Cardiac septum (tissue), 1 donor: Measurements from ENCODE around the gene ITGB8. TPM values are rescaled to one million over a fixed set of nuclear protein-coding genes. Genes with fewer than 3 reads are reported as not detected.
"Not testable (repeated sequence)": the region's sequence is repeated elsewhere in the genome, so short reads cannot be mapped to it uniquely, and the experiment has no call there.

Experiments used
- DNase-seq: peaks from one replicate; pipeline ENCODE4 v3.0.0-alpha.2; 2020; ENCODE audit warnings: low spot score
- intact Hi-C: fragments of 100-400 bp; cut with DNase I; formaldehyde crosslinking; loops from one replicate; pipeline ENCODE4 v1.14.0; 2022
- total RNA-seq: library from RNA; stranded (reverse); fragmentation: NEBNext Ultra II Directional; extraction: Animal tissue kit (Norgen Biotek cat#: 25700); gene quantifications from one replicate; pipeline ENCODE4 v1.2.1, GENCODE V29; 2021
- donor health status: DM: no; HTN: no; CAD: no.

The ITGB8 gene
- total RNA-seq, 1 donor from 2014 or later, result 1.5 TPM

DNA sequence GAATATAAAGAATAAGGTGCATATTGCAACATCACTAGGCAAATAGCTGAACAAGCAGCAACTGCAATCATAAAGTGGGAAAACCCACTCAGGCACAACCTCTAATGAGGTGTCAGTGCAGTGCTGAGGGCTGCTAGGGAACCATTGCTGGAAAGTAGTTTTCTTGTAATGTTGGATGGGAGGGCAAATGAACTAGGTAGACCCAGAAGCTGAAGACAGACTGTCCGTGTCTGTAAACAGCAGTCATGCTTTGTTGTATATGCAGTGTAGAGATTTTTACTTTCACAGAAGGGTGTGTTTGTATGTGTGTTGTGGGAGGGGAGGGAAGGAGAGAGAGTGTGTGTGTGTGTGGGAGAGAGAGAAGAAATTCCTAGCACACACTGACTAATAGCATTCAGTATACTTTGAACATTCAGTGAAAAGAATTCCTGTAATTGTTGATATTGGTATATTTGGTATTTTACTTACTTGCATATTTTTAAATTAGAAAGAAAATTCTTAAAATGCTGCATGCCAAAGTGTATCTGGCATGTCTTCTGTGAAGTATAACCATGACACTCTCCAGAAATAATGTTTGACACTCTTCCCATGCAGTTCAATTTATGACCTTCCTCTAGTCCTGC lies 28.8 kb downstream of the ITGB8 start:
- intact Hi-C loops, result no loop called here
- DNase-seq, result no peak

DNA sequence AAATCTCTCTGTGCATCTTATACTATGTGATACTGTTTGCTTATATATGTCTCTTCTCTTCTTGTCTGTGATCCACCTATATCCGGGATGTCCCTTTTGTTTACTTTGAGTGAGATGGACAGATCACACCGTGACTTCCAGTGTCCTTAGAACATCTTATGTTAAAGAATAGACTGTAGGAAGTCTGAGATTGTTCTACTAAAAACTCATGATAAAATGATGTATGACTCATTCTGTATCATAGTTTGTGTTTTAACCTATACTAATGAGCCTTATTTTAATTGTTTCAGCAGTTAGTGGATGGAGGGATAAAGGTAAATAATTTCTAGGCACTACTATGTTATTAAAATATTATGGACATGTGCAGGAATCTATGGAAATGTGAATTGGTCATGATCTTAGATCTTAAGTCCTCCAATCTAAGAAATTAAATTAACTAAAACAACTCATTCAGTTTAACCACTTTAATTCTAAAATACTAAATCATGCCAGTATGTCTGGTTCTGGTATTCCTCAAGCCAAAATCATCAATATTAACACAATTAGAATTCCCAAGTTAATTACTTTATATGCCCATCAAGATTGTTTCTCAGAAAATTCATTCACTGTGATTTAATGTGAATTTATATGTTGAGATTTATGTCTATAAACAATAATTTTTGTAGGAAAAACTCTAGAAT lies 32.0 kb downstream of the ITGB8 start:
- intact Hi-C loops, result no loop called here

DNA sequence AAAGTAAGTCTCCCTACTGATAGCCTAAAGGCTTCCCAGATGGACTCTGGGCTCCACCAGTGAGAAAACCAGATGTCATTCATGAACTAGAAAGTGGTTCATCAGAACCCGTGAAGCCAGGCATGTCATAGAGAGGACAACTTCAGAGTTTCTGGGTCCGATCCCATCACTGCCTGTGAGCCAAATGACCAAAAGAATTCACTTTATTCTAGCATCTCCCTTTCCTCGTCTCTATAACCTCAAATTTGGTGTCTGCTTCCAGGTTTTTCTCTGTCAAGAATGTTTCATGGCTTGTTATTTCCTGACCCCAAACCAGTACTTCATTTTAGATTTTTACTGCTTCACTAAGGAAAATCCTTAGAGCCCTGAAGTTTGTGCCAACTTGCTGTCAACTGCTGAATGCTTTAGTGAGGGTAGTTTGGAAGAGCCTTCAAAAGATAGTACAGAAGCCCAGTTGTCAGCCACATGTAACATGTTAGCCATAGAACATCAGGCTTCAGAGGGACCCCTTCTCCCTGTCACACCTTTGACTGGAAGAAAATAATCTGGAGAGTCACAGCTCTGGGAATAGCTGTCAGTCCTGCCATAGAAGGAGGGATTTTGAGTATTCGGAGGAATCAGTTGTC lies 34.0 kb downstream of the ITGB8 start:
- no peak for DNase-seq
- intact Hi-C loops, result no loop called here

More for the DNA sequence above, 32.0 kb downstream of the ITGB8 start:
- DNase-seq, result no peak

DNA sequence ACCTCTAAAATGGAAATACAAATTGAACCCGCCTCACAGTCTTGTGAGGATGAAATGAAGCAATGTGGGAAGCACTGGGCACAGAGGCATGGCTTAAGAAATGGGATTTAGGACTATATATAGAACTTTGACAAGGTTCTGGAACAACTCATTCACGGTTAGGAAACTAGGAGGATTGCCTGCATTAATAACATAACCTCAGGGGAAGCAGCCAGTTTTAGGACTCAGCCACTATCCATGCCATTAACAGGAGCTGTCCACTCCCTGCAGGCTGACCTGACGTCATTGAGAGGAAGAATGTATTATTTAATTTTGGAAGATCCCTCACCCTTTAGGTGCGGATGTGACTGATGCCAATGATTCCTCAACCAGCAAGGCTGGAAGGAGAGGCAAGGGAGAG lies 34.8 kb downstream of the ITGB8 start:
- no peak for DNase-seq
- intact Hi-C loops, result no loop called here

DNA sequence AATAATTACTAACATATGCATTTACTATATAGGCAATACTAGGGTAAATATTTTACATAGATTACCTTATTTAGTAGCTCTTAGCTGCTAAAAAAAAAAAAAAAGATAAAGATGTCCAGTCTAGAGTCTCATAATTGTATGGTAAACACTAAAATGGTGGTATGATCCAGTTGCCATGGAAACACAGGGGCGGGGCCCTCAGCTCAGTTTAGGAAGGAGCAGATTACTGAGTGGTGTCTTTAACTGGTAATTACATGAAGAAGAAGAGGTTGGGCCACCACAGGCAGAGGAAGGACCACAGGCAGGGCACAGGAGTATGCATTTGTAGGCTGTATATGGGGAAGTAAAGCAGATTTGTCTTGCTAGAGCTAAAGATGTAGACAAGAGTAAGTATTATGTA lies 43.7 kb downstream of the ITGB8 start:
- DNase-seq, result no peak
- intact Hi-C loops, result no loop called here

DNA sequence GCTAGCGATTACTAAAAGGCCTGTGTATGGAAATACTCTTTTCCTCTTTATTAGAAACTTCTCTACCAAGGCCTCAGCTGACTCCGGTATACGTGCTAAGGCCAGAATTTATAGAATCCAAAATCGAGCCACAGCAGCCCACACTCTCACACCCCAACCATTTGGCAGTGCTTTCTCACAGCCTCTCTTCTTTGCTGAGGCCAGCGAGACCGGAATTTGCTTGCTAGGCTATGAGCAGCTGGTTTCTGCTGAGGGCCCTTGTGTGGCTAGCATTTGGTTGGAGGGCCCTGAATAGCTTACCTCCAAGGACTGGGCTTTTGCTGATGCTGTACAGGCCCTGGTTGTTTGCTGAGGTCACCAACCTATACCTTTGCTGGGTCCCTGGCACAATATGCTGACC lies 46.1 kb downstream of the ITGB8 start:
- no peak for DNase-seq
- intact Hi-C loops, result no loop called here

DNA sequence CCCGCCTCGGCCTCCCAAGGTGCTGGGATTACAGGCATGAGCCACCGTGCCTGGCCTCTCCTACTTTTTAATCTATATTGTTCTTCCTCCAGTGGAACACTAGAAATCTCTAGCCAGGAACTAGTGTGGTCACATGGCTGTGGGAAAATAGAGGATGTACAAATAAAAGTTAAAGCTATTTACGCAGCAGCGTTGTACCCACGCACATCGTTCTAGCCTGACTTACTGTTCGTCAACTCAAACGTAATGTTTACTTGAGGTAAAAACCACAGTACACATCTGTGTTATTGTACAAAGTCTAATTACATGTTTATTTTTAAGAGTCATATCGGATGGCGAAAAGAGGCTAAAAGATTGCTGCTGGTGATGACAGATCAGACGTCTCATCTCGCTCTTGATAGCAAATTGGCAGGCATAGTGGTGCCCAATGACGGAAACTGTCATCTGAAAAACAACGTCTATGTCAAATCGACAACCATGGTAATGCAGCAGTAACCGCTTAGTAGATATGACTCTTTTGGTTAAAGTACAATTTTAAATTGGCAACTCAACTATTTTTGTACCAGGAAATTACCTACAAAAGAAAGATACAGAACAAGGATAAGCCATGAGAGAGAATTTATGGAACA lies 50.8 kb downstream of the ITGB8 start:
- no peak for DNase-seq
- intact Hi-C loops, result no loop called here

DNA sequence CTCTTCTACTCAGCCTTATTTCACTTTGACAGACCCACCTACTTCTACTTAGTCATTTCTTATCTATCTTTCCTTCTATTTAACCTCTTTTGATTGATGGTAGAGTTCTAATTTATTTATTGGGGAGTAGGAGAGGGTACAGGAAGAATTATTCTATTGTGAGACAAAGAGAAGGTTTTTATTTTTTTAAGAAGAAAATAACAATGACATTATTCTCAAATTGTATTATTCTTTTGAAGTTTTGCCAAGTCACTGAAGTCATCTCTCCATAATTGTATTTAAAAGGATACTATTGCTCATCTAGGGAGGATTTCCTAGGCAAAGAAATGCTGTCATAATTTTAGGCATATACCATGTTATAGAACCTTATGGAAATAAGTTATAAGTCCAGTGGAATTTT lies 52.7 kb downstream of the ITGB8 start:
- no peak for DNase-seq
- intact Hi-C loops, result no loop called here

DNA sequence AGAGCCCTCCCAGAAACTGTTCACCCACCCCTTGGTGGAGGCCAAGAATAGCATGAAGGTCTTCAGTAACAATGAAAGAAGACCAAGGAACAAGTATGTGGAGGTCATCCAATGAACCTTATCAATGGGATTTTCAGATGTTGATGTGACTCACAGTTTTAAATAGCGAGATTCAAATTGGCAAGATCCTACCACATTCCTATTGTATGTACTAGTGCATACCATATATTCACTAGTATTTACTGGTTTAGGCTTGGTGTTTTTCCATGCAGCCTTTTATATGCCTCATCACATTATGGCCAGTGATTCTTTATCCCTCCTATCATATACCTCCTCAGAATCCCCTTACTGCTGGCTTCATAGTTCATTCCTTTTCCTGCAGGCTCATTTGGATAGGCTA lies 54.4 kb downstream of the ITGB8 start:
- intact Hi-C loops, result no loop called here
- DNase-seq, result no peak

DNA sequence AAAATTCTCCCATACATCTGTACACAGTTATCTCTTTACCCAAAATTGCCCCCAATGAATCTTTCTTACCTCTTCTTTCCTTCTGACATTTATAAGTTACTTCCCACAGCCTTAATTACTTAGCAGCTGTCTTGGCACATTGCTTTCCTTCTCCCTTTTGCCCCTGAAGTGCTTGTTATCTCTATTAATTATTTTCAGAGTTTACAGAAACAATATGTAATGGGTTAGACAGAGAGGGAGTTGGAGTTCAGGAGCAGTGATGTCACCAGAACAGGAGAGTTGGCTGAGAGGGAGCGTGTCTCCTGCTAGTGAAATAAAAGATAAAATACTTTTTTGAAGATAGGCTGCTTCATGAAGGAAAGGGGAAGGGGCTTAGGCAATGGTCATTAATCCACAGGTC lies 57.4 kb downstream of the ITGB8 start:
- no peak for DNase-seq
- intact Hi-C loops, result no loop called here

DNA sequence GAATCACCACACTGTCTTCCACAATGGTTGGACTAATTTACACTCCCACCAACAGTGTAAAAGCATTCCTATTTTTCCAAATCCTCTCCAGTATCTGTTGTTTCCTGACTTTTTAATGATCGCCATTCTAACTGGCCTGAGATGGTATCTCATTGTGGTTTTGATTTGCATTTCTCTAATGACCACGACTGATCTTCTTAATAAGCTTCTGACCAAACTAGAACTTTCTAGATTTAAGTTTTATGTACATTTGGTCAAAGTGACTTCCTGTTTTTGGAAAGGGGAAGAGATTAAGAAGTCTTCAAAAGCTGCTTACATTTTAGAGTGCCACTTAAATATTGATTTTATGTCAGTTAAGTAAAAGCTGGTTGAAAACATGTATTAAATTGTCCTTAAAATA lies 58.5 kb downstream of the ITGB8 start:
- intact Hi-C loops, DNase-seq: not testable (repeated sequence)

DNA sequence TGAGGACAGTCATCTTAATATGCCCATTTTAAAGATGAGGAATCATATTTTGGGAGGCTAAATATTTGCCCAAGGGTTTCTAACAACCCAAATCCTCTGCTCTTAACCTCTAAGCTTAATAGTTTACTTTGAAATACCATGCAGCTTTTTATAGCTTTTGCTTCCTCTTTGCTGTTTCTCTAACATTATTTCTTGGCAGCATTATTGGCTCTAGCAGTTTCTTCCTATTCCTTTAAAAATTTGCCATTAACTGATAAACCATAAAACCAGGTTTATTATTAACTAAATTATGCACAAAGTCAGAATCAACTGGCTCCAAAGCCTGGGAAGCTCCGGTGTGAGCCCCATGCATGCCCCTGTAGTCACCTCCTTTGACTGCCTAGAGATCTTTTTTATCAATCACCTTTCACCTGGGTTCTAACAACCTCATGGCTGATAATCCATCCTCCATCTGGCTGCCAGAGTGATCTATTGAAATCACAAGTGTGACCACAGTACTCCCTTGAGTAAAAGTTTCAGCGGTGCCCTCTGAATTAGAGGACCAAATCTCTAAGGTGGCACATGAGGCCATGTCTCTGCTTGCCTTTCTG lies 62.4 kb downstream of the ITGB8 start:
- intact Hi-C loops, result no loop called here
- no peak for DNase-seq

DNA sequence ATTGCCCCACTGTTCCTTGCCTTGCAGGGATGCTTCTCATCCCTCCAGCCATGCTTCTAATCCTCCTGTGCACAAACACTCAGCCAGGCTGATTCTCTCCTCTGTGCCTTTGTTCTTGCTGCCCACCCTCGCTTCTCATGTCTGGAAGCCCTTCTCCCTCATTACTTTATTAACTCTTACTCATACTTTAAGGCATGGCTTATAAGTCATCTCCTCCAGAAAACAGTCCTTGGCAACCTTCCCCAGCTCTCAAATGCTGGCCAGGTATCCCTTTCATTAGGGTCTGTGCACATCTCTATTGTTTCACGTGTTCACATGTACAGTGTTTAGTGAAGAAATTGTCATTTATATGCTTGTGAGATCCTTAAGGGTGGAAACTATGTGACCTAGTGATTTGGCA lies 62.9 kb downstream of the ITGB8 start:
- DNase-seq, result no peak
- intact Hi-C loops, result no loop called here

DNA sequence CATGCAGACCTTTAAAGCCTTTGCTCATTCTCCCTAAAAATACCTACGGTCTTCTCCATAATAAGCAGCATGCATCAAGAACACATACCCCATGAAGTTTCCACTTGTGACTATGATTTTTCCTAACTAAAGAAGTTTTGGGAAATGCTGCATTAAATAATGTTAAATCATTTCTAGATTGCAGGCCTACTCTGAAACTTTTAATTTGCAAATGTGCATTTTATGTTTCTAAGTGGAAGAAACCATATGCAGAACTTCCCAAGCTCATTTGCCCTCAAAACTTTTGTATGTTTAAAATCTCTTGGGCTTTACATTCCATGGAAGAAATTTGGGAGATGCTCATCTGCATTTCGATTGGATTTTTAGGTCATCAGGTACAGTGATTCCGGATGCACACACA lies 63.6 kb downstream of the ITGB8 start:
- DNase-seq, result no peak
- intact Hi-C loops, result no loop called here

DNA sequence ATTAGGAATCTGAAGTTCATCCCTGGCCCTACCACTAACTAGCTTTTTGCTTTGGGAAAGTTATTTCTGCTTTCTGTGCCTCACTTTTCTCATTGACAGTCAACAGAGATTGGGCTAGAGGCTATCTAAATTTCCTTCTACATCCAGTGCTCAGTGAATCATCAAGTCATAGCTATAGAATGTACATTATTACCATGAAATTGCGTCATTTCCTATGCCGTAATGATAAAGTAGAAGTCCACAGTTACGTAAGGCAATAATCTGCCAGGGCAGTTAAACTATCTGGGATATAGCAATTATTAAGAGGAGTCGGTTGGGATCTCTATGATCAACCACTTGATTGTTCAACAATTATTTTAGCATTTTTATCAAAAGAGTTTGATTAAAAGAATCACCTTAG lies 64.4 kb downstream of the ITGB8 start:
- no peak for DNase-seq
- intact Hi-C loops, result no loop called here

DNA sequence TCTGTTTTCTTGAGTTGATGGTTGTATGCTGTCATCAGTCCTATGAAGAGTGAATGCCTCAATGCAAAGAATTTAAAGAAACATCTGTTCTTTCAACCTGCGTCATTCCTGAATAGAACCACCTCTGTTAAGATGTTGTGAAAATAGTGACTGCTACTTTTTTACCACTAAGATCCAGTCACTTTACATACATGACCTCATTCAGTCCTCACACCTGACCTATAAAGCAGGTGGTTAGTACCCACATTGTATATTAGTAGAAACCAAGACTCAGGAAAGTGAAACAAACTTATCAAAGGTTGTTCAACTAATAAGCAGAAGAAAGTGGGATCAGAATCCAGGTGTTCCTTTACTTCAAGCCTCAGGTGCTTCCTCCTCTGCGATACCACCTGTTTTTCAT lies 64.8 kb downstream of the ITGB8 start:
- DNase-seq, result no peak

DNA sequence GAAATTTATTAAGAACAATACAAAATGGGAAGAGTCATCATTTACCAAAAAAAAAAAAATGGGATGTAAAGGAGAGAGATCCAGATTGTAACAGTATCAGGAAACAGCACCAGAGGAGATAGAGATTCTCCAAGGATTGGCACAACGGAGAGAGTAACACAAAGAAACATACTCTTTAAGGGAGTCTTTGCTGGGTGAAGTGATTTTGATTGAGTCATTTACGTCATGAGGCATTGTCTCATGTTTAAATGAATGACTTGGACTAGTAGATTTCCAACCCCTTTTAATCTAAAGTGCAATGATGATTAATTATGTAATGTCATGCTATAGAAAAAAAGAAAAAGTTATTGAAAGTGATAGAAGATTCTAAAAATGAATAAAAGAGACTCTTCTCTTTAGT lies 68.8 kb downstream of the ITGB8 start:
- intact Hi-C loops, result no loop called here
- DNase-seq, result no peak

More for the DNA sequence above, 64.8 kb downstream of the ITGB8 start:
- intact Hi-C loops, result no loop called here

DNA sequence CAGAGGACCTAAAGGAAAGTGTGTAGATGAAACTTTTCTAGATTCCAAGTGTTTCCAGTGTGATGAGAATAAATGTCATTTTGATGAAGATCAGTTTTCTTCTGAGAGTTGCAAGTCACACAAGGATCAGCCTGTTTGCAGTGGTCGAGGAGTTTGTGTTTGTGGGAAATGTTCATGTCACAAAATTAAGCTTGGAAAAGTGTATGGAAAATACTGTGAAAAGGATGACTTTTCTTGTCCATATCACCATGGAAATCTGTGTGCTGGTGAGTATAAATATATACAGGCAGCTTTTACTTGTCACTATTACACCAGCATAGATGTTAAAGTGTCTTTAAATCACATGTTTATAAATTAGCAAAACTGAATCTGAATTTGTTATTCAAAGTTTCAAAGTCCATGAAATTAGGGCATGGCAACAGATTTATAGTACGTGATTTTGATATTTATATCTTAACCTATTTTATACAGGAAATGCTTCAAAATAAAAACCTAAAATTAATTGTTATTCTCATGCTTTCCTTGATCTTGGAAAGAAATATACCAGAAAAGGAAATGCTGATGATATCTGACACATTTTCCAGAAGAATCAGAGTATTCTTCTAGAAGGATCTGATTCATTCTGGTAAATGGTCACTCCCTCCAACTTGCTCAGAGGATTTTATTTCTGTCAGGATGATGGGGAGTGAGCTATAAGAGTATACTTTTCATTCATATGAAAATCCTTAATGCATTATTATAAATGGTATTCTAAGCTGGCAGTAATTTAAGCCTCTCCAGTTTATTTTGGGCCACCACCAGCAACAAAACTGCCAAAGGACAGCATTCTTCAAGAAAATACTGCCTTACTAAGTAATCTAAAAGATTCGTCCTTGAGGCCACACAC lies 71.4 kb downstream of the ITGB8 start:
- intact Hi-C loops, result no loop called here
- DNase-seq, result no peak

DNA sequence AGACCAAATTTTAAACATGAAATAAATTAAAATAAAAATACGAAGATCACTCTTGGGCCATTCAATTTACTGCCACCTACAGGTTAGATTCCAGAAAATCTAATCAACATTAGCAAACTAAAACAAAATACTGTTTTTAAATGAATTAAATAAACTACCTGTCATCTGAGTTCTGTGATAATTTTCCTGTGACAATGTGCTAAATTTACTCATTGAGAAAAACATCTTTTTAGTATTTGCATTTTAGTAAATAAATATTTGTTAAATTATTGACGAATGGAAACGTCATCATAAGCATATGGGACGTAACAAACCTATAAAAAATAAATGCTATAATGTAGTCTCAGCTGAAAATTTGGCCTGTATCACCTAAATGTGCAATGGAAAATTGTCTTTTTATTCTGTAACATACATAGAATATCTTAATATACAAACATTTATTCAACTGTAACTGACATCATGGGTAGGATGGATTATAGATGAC lies 72.1 kb downstream of the ITGB8 start:
- intact Hi-C loops, result no loop called here
- DNase-seq, result no peak
